AG09309 (cell line): ENCODE measurements around the gene AGRP.

Experiments
- DNase-seq: peaks from one replicate; pipeline ENCODE4 v3.0.0-alpha.2; 2010; ENCODE audit warnings: low read depth
- H3K4me3 ChIP-seq: 2 replicates; pipeline ENCODE4 v1.5.1; 2011; ENCODE audit warnings: mild to moderate bottlenecking, low read depth, low read length, moderate library complexity; ENCODE audit not compliant: control insufficient read depth
- TF ChIP-seq, protein P1 (sequence below): IDR thresholded peaks from 2 replicates; pipeline ENCODE4 v1.5.1; 2011; ENCODE audit warnings: mild to moderate bottlenecking, low read depth, low read length, inconsistent platforms; ENCODE audit not compliant: insufficient read depth, control insufficient read depth; ENCODE audit errors: missing control alignments

AGRP gene

DNA sequence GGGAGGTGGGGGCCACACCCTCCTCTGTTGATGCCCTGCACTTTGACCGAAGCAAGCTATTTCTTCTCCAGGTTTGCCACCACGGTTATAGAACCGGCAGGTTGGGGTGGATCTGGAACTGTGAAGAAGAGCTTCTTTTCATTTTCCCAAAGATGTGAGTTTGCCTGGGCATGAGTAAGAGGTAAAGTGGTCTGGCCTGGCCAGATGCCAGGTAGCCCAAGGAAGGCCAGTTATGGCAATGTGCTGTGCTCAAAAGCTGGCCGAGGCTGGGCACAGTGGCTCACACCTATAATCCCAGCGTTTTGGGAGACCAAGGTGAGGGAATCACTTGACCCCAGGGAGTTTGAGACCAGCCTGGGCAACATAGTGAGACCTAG lies 21.1 kb downstream of the AGRP start:
- no peak for DNase-seq
- no peak overlapping the region for H3K4me3 ChIP-seq
- TF ChIP-seq, protein P1, sequence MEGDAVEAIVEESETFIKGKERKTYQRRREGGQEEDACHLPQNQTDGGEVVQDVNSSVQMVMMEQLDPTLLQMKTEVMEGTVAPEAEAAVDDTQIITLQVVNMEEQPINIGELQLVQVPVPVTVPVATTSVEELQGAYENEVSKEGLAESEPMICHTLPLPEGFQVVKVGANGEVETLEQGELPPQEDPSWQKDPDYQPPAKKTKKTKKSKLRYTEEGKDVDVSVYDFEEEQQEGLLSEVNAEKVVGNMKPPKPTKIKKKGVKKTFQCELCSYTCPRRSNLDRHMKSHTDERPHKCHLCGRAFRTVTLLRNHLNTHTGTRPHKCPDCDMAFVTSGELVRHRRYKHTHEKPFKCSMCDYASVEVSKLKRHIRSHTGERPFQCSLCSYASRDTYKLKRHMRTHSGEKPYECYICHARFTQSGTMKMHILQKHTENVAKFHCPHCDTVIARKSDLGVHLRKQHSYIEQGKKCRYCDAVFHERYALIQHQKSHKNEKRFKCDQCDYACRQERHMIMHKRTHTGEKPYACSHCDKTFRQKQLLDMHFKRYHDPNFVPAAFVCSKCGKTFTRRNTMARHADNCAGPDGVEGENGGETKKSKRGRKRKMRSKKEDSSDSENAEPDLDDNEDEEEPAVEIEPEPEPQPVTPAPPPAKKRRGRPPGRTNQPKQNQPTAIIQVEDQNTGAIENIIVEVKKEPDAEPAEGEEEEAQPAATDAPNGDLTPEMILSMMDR, result no peak

DNA sequence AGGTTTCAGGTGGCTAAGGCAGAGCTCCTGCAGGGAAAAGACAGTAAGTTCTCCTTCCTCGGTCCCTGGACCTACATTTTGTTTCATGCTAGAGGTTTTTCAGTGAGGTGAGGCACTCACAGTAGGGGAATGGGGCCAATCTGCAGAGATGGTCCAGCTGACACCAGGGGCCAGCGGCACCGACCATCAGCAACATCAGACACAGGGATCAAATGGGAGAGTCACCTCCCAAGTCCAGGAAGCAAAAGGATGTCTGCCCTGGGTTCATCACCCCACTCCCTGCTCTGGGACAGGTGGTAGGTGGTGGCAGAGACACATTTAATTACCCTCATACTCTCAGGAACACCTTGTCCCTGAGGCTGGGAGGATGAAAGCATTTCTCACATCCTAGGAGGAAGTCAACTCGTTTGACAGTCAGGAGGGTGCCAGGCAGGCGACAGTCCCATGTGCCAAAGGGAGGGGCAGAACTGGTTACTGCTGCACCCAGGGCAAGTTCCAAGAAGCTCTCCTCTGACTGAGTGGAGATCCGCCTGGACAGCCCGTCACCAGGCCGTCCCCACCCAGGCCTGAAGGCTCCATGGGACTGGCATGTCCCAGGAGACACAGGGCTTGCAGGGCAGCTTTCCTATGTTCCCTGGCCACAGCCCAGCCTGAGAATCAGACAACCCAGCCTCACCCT lies 21.6 kb downstream of the AGRP start:
- no peak for DNase-seq
- no peak overlapping the region for H3K4me3 ChIP-seq
- TF ChIP-seq, protein P1, result no peak

DNA sequence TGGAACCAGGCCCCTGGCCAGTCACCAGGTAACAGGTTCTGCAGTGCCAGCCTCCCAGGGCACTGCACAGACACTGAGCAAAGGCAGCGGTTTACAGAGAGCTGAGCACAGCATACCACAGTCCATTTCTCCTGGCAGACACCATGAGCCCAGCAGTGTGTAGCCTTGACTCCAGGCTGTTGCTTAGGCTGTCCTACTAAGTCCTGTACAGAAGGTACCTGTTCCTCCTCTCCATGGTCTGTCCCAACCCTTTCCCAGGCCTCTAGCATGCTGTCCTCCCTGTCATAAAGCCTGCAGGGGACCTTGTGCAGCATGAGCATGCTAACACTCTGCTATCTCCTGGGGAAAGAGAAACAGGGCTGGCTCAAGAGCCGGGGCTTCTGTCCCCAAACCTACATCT lies 22.4 kb downstream of the AGRP start:
- DNase-seq, result no peak
- H3K4me3 ChIP-seq, result no peak overlapping the region
- TF ChIP-seq, protein P1, result no peak

DNA sequence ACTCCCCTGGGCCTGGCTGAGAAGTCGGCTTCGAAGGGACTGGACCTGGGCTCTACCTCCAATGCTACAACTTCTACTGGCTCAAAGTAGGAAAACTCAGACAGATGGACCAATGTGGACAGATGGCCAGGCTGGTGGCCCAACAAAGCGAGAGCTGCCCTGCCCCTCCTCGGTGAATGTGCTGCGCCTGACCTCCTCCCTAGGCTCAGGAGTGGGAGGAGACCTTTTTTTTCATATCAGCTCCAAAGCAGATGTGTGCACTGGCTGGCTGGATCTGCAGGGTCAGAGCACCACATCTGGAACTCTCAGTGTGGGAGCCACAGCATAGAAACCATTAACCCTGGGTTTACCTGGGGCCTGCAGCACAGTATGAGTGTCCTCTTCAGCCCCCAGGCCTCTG lies 23.2 kb downstream of the AGRP start:
- DNase-seq, result no peak
- H3K4me3 ChIP-seq, result no peak overlapping the region
- TF ChIP-seq, protein P1, result no peak

DNA sequence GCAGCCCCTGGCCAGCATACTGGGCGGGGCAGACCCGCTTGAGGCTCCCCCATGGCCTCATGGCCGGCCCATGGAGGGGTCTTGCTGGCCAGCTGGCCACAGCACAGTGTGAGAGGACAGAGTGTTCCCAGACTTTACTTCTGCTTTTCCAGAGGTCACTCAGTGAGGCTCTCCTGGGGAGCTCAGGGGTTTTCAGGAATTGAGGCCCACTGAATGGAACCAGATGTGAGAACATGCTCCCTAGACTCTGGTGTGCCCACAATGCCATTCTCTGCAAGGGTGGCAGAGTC lies 23.5 kb downstream of the AGRP start:
- DNase-seq, result no peak
- no peak overlapping the region for H3K4me3 ChIP-seq
- TF ChIP-seq, protein P1, result no peak

DNA sequence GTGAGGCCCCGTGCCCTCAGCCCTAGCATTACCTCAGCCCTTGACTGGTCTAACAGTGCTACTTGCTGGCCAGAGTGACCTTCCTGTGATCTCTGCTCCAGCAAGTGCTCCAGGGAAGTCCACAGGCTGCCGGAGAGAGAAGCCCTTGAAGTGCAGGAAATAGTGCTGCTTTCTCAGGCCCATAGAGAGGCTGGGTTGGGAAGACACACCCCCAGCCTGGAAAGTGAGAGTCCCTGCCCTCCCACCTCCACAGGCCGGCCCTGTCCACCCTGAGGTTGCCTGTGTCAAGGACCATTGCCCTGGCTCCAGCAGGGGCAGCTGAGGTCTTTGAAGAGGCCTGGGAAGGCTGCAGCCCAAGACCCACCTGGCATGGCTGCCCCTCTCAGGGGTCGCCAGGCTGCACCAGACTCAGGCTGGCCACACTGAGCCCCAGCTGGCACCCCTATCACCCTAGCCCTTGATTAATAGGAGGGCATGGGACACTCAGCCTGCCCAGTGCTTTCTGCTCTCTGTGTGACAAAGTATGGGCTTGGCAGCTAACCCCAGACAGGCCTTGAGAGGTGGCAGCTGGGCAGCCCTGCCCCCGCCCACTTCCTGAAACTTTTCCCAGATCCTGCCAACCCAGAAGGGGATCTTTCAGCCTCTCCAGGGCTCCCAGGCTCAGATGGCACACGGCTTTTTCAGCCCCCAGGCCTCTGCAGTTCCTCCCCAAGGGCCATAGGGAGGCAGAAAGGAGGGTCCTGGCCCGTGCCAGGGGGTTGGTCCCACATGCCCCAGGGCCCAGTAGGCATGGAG lies 24.1 kb downstream of the AGRP start:
- no peak overlapping the region for H3K4me3 ChIP-seq
- no peak for DNase-seq
- TF ChIP-seq, protein P1, result no peak
